IPS DF 6.9 (cell line): ENCODE results near the gene PRSS50.
A peak's percentile ranks its signal among the peaks of the same experiment; 100 is the strongest.
"Not testable (repeated sequence)": the region's sequence is repeated elsewhere in the genome, so short reads cannot be mapped to it uniquely, and the experiment has no call there.

ENCODE experiments used
- DNase-seq: peaks from one replicate; pipeline ENCODE4 v3.0.0-alpha.2; 2013; ENCODE audit warnings: low read depth, low spot score
- H3K27ac ChIP-seq: one replicate; pipeline ENCODE4 v1.5.1; 2013; ENCODE audit warnings: low read length, control low read depth
- H3K27me3 ChIP-seq: 2 replicates; pipeline ENCODE4 v1.6.1; 2013; ENCODE audit warnings: mild to moderate bottlenecking, low read length; ENCODE audit not compliant: control insufficient read depth, insufficient read depth
- H3K36me3 ChIP-seq: 2 replicates; pipeline ENCODE4 v1.6.1; 2013; ENCODE audit warnings: low read length; ENCODE audit not compliant: control insufficient read depth, insufficient read depth
- H3K4me1 ChIP-seq: 2 replicates; pipeline ENCODE4 v1.6.1; 2013; ENCODE audit warnings: low read length; ENCODE audit not compliant: control insufficient read depth, insufficient read depth
- H3K4me3 ChIP-seq: 2 replicates; pipeline ENCODE4 v1.5.1; 2013; ENCODE audit warnings: mild to moderate bottlenecking, low read length
- H3K9me3 ChIP-seq: 2 replicates; pipeline ENCODE4 v1.6.1; 2013; ENCODE audit warnings: low read length, inconsistent platforms; ENCODE audit not compliant: control insufficient read depth, insufficient read depth
- WGBS: extraction: QIAGEN DNeasy Blood & Tissue Kit; methylation state at CpG from one replicate; pipeline ENCODE4 v1.1.7; 2013; ENCODE audit warnings: mixed read lengths, missing lambda C conversion rate; ENCODE audit not compliant: insufficient read length, insufficient coverage; 5-methylcytosine and 5-hydroxymethylcytosine counted together

PRSS50 gene

DNA sequence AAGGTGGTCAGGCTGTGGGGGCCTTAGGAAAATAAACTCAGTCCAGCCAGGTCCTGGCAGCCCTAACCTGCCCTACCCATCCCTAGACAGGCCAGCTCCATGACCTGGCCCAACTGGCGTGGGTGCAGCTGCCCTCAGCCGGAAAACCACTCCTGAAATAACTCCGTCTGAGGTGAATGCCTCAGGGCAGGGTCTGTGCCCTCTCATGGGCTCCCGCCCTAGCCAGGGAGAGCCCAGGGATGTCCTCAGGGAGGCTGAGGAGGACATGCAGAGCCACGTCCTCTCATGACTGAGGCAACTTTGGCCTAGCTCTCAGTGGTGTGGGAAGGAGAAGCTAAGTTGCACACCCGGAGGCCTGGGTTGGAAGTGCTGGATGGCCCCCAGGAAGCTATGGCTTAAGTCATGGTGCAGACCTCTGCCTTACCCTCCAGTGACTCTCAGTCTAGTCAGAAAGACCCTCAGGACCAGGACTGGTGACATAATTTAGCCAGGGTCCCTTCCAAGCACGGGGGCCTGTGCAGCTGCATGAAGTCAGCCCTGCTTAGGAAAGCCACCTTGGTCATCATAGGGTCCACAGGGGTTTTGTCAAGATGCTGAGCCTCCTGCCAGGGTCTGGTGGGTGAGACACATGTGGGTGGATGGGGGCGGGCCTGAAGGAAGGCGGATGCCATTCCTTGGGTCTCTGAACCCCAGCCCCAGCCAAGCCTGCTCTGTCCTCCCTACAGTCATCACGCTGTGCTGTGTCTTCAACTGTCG, 9.1 kb downstream of the PRSS50 start:
- Histone ChIP-seq H3K27me3 (no peaks in the 10 kb centered on the region), H3K36me3 (no peaks in the 10 kb centered on the region), H3K4me3 (no peak overlapping the region), H3K27ac (no peak overlapping the region), H3K4me1 (peaks cover 4% of the 10 kb centered on the region; the same call in 1 of the 2 replicates), H3K9me3 (no peaks in the 10 kb centered on the region)
- WGBS = no CpG with 5 or more reads among the region's 11 CpGs
- no peak for DNase-seq

- H3K4me3 ChIP-seq = no peak overlapping the region
- DNase-seq = no peak
- H3K27me3 ChIP-seq = no peaks in the 10 kb centered on the region
- H3K9me3 ChIP-seq = no peaks in the 10 kb centered on the region
- WGBS = no CpG with 5 or more reads among the region's 7 CpGs
- no peaks in the 10 kb centered on the region for H3K36me3 ChIP-seq
- peaks cover 4% of the 10 kb centered on the region; the same call in 1 of the 2 replicates for H3K4me1 ChIP-seq
- no peak overlapping the region for H3K27ac ChIP-seq
Observed at GRCh38 chr3:46707601-46708011, 10.1 kb downstream of the PRSS50 start.

DNA sequence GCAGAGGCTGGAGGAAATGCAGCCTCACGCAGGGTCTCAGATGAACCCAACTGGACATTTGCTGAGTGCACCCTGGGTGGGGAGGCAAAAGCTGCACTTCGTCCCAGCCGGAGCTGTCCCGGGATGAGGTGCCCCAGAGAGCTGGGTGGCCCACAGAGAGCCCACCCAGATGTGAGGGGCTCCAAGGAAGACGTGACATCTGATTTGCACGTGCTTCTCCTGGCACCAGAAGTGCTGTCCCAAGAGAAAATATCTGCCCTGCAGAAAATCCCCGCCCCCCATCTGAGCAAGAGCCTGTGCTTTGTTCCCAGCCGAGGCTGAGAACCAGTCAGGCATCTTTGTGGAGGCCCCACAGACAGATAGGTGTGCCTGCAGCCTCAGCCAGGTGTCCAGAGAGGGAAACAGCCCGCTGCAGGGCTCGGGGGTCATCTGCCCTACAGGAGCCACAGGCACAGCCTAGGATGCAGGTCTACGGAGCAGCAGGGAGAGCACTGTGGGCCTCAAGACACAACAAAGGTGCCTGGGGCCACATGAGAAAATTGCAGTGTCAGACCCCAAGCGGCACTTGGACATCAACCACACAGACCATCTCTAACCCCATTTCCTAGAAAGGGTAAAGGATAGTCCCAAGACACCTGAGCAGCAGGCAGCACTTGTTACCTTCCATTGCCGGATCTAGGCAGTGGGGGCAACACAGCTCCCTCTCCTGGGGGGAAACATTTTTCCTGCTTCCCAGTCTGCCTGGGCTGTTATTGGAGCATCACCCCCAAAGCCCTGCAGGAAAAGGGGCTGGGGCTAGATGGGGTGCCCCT, 10.7 kb downstream of the PRSS50 start:
- Histone ChIP-seq H3K4me1 (peaks cover 4% of the 10 kb centered on the region; the same call in 1 of the 2 replicates), H3K36me3 (no peaks in the 10 kb centered on the region), H3K27me3 (peaks cover 1% of the 10 kb centered on the region; the same call in 1 of the 2 replicates), H3K9me3 (no peaks in the 10 kb centered on the region), H3K4me3 (no peak overlapping the region), H3K27ac (no peak overlapping the region)
- no peak for DNase-seq
- no CpG with 5 or more reads among the region's 13 CpGs for WGBS

DNA sequence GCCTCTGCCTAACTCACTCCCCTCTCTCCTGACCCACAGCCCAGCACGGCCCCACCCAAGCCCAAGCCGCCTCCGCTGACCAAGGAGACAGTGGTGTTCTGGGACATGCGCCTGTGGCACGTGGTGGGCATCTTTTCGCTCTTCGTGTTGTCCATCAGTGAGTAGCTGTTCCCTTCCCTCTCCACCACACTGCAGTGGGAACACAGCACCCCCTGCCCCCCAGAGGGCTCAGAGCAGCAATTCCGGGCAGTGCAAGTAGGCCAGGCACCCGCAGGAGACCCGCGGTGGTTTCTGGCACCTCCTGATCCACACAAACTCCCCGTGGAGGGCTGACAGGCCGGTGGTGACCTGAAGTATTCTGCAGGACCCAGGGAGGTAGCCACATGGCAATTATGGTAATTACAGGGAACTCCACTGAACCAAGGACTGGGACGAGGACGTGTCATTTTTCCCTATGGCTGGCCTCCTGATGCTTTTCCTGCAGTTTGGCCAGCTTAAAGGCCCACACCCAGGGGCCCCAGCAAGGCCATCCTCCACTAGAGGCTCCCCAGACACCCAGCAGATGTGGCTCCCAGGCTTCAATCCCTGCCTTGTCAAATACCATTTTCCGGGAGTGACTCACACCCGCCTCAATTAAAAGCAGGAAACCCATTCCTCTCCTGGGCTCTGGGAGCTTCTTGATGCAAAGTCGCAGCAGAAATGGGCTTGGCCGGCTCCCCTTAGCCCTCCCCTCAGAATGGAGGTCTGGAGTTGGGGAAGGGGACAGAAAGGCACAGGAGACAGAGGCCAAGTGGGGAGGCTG, 11.7 kb downstream of the PRSS50 start:
- Histone ChIP-seq H3K27me3 (peaks cover 5% of the 10 kb centered on the region; the same call in 1 of the 2 replicates), H3K36me3 (no peaks in the 10 kb centered on the region), H3K27ac (no peak overlapping the region), H3K4me3 (no peak overlapping the region), H3K9me3 (no peaks in the 10 kb centered on the region), H3K4me1 (peaks cover 6% of the 10 kb centered on the region; the same call in 1 of the 2 replicates)
- DNase-seq = no peak
- WGBS = no CpG with 5 or more reads among the region's 19 CpGs

- no peaks in the 10 kb centered on the region for H3K9me3 ChIP-seq
- no CpG with 5 or more reads among the region's 4 CpGs for WGBS
Observed at GRCh38 chr3:46705022-46705530, 12.6 kb downstream of the PRSS50 start.

GRCh38 chr3:46704346-46704745, 13.3 kb downstream of the PRSS50 start:
- not testable (repeated sequence) for H3K9me3 ChIP-seq, H3K4me3 ChIP-seq, H3K36me3 ChIP-seq, DNase-seq, H3K4me1 ChIP-seq, H3K27me3 ChIP-seq, H3K27ac ChIP-seq
- WGBS = no CpG with 5 or more reads among the region's 7 CpGs

More at GRCh38 chr3:46705022-46705530, 12.6 kb downstream of the PRSS50 start:
- H3K4me1 ChIP-seq = peaks cover 6% of the 10 kb centered on the region; the same call in 1 of the 2 replicates
- no peak for DNase-seq
- H3K27ac ChIP-seq = no peak overlapping the region
- no peaks in the 10 kb centered on the region for H3K36me3 ChIP-seq
- H3K27me3 ChIP-seq = peaks cover 7% of the 10 kb centered on the region; the same call in 1 of the 2 replicates
- no peak overlapping the region for H3K4me3 ChIP-seq

GRCh38 chr3:46703013-46703520, 14.6 kb downstream of the PRSS50 start:
- H3K27ac ChIP-seq = no peak overlapping the region
- no peak for DNase-seq
- no peak overlapping the region for H3K4me3 ChIP-seq
- H3K27me3 ChIP-seq = peaks cover 7% of the 10 kb centered on the region; the same call in 1 of the 2 replicates
- no peaks in the 10 kb centered on the region for H3K9me3 ChIP-seq
- peaks cover 6% of the 10 kb centered on the region; the same call in 1 of the 2 replicates for H3K4me1 ChIP-seq
- H3K36me3 ChIP-seq = no peaks in the 10 kb centered on the region
- no CpG with 5 or more reads among the region's 4 CpGs for WGBS

- Histone ChIP-seq H3K4me1 (peaks cover 6% of the 10 kb centered on the region; the same call in 1 of the 2 replicates), H3K27ac (no peak overlapping the region), H3K27me3 (peaks cover 7% of the 10 kb centered on the region; the same call in 1 of the 2 replicates), H3K36me3 (no peaks in the 10 kb centered on the region), H3K9me3 (no peaks in the 10 kb centered on the region), H3K4me3 (no peak overlapping the region)
- no peak for DNase-seq
- WGBS = no CpG with 5 or more reads among the region's 4 CpGs
Observed at GRCh38 chr3:46702246-46703012, 15.2 kb downstream of the PRSS50 start.

DNA sequence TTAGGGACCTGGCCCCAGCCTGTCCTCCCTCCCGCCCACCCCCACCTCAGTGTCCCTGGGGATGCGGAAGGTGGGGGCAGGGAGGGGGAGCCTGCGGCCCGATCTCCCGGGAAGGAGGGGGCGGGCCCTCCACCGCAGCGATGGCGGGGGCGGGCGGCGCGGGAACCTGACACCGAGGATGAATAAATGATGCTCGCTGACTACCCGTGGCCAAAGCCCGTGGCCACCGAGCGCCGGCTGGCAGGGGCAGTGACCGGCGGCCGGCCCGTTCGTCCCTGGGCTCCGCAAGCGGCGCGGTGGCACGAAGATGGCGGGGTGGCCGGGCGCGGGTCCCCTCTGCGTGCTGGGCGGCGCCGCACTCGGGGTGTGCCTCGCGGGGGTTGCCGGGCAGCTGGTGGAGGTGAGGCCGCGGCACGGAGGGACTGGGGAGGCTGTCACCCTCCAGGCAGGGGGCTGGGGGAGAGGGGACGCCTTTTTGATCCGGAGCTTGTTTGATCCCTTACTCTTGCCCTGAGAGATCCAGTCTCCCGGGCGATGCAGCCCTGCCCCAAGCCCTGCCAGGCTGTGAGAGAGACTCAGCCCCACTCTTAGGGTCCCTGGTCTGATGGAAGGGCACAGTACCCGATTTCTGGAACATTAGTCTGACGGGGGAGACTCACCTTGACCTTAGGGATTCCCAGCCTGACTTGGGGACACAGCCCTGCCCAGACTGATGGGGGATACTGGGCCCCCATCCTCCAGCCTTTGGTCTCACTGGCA, 16.3 kb downstream of the PRSS50 start, which contains the start of gene TMIE:
TSS of gene TMIE (plus strand) at position 212 of the 759 bp plus-strand sequence. CDS start at position 308, 96 bp downstream.
- WGBS = no CpG with 5 or more reads among the region's 51 CpGs
- peaks cover 7% of the 10 kb centered on the region; the same call in 1 of the 2 replicates for H3K27me3 ChIP-seq
- no peaks in the 10 kb centered on the region for H3K9me3 ChIP-seq
- DNase-seq = no peak
- H3K36me3 ChIP-seq = no peaks in the 10 kb centered on the region
- peak within 1 kb of the TSS; percentile 17; the same call in 1 of the 2 replicates for H3K4me3 ChIP-seq
- 0 out of 2 replicates have a peak, but pooled peaks cover 2% of the 10 kb centered on the region for H3K4me1 ChIP-seq
- H3K27ac ChIP-seq = no peak within 1 kb of the TSS
